OCI-LY7 (cell line): ENCODE results near the gene UNC79. TPM values are rescaled to one million over a fixed set of nuclear protein-coding genes. Genes with fewer than 3 reads are reported as not detected.
A peak's percentile ranks its signal among the peaks of the same experiment; 100 is the strongest.

Source experiments
- BruUV-seq: library from RNA; stranded (reverse); fragments of 400-500 nt; replicated peaks from 2 replicates; lab custom pipeline; 2021; lab: Mats Ljungman, UMichigan
- CTCF ChIA-PET: fragments of 300-600 bp; sonication (Branson Sonifier 250); formaldehyde crosslinking; loops from one replicate; lab custom pipeline; 2022; ENCODE audit warnings: antibody characterized with exemption; ENCODE audit not compliant: unreplicated experiment; lab: Charles Lee
- POLR2A ChIA-PET: fragments of 300-600 bp; sonication (Branson Sonifier 250); formaldehyde crosslinking; loops from one replicate; lab custom pipeline; 2022; ENCODE audit warnings: antibody characterized with exemption; lab: Charles Lee
- DNase-seq: peaks from one replicate; pipeline ENCODE4 v3.0.0-alpha.2; 2015; ENCODE audit warnings: low spot score
- H2AFZ ChIP-seq: fragments of 200-600 bp; sonication (generic), shearing (Covaris generic); 2 replicates; pipeline ENCODE4 v1.6.1; 2014; ENCODE audit warnings: mild to moderate bottlenecking, antibody characterized with exemption, low read length, moderate library complexity
- H3K27ac ChIP-seq: fragments of 200-600 bp; sonication (generic); 2 replicates; pipeline ENCODE4 v1.5.1; 2014; ENCODE audit warnings: mixed run types, low read depth, mild to moderate bottlenecking, moderate library complexity, low read length, inconsistent platforms; ENCODE audit not compliant: poor library complexity, severe bottlenecking
- H3K36me3 ChIP-seq: fragments of 200-600 bp; sonication (generic); 2 replicates; pipeline ENCODE4 v1.6.1; 2014; ENCODE audit warnings: mild to moderate bottlenecking, antibody characterized with exemption, low read length, moderate library complexity, mixed read lengths; ENCODE audit not compliant: insufficient read depth
- H3K4me1 ChIP-seq: fragments of 200-600 bp; sonication (generic); 2 replicates; pipeline ENCODE4 v1.5.1; 2014; ENCODE audit warnings: mild to moderate bottlenecking, low read length; ENCODE audit not compliant: insufficient read depth, poor library complexity, severe bottlenecking
- H3K4me2 ChIP-seq: fragments of 200-600 bp; sonication (generic); 2 replicates; pipeline ENCODE4 v1.6.1; 2014; ENCODE audit warnings: mild to moderate bottlenecking, low read length
- H3K4me3 ChIP-seq: fragments of 200-600 bp; sonication (generic); 2 replicates; pipeline ENCODE4 v1.5.1; 2014; ENCODE audit warnings: mild to moderate bottlenecking, low read depth, low read length; ENCODE audit not compliant: poor library complexity, severe bottlenecking
- H3K79me2 ChIP-seq: fragments of 200-600 bp; sonication (generic); 2 replicates; pipeline ENCODE4 v1.6.1; 2016; ENCODE audit warnings: low read depth, mild to moderate bottlenecking, low read length, moderate library complexity, mixed read lengths; ENCODE audit not compliant: insufficient read depth
- H3K9me2 ChIP-seq: fragments of 200-600 bp; sonication (generic); 2 replicates; pipeline ENCODE4 v1.6.1; 2016; ENCODE audit warnings: mild to moderate bottlenecking, low read length, mixed read lengths; ENCODE audit not compliant: insufficient read depth
- H3K9me3 ChIP-seq: fragments of 200-600 bp; sonication (generic); 2 replicates; pipeline ENCODE4 v1.6.1; 2014; ENCODE audit warnings: mild to moderate bottlenecking, mixed run types, low read length, mixed read lengths
- H4K20me1 ChIP-seq: fragments of 200-600 bp; sonication (generic); 2 replicates; pipeline ENCODE4 v1.6.1; 2014; ENCODE audit warnings: mild to moderate bottlenecking, antibody characterized with exemption, low read length, moderate library complexity, mixed read lengths; ENCODE audit not compliant: insufficient read depth
- EZH2phosphoT487 ChIP-seq: fragments of 200-600 bp; sonication (generic); IDR thresholded peaks from 2 replicates; pipeline ENCODE4 v1.6.1; 2018; ENCODE audit warnings: low read depth, borderline replicate concordance, mild to moderate bottlenecking, mixed run types, antibody characterized with exemption, low read length, moderate library complexity, mixed read lengths
- intact Hi-C: fragments of 100-400 bp; cut with micrococcal nuclease; formaldehyde crosslinking; loops from one replicate; pipeline ENCODE4 v1.10.0; 2022; ENCODE audit not compliant: unreplicated experiment
- total RNA-seq, 2 experiments: library from RNA; depleted of rRNA in 1 of 2; stranded (reverse); fragments of >200 nt in 1 of 2; shearing (Covaris generic) in 1 of 2; gene quantifications; 2 replicates each; pipeline ENCODE4 v1.2.3, GENCODE V29; 2014 to 2022
- TF ChIP-seq, protein P1 (sequence below): fragments of 200-600 bp; sonication (generic); conservative IDR thresholded peaks from 2 replicates; pipeline ENCODE4 v1.5.1; 2014; ENCODE audit warnings: mild to moderate bottlenecking, antibody characterized with exemption, low read length, moderate library complexity, mixed read lengths

UNC79 gene
- total RNA-seq, 2 experiments from 2014 or later = 0.17 to 0.19 TPM

DNA sequence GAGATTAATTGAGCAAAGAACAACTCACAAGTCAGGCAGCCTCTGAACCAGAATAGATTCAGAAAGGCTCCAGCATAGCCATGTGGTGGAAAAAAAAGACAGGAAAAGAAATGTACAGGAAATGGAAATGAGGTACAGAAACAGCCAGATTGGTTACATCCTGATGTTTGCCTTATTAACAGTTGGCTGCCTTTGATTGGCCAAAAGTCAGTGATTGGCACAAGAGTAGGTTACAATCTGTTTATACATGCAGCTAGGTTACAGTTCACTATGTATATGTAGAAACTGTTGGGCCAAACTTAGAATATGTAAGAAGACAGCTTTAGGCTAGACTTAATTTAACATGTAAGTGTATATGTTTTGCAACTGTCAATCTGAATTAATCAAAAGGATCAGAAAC, 118.9 kb downstream of the UNC79 start:
- H3K4me3 ChIP-seq = no peak overlapping the region
- ChIA-PET CTCF (no interaction called here), POLR2A (interaction anchor here (1.6 kb wide), 1 partner anchor 11 kb away, joined by 3 read pairs; no protein-coding TSS in a partner anchor)
- no peaks in the 10 kb centered on the region for H3K36me3 ChIP-seq
- H3K79me2 ChIP-seq = no peaks in the 10 kb centered on the region
- H3K9me3 ChIP-seq = no peaks in the 10 kb centered on the region
- H2AFZ ChIP-seq = no peak overlapping the region
- no peak overlapping the region for H3K4me2 ChIP-seq
- H3K27ac ChIP-seq = no peak overlapping the region
- intact Hi-C loops = no loop called here
- peak; percentile 15 for DNase-seq
- no peaks in the 10 kb centered on the region for H3K9me2 ChIP-seq
- BruUV-seq = no TSS peak
- TF ChIP-seq, protein P1, sequence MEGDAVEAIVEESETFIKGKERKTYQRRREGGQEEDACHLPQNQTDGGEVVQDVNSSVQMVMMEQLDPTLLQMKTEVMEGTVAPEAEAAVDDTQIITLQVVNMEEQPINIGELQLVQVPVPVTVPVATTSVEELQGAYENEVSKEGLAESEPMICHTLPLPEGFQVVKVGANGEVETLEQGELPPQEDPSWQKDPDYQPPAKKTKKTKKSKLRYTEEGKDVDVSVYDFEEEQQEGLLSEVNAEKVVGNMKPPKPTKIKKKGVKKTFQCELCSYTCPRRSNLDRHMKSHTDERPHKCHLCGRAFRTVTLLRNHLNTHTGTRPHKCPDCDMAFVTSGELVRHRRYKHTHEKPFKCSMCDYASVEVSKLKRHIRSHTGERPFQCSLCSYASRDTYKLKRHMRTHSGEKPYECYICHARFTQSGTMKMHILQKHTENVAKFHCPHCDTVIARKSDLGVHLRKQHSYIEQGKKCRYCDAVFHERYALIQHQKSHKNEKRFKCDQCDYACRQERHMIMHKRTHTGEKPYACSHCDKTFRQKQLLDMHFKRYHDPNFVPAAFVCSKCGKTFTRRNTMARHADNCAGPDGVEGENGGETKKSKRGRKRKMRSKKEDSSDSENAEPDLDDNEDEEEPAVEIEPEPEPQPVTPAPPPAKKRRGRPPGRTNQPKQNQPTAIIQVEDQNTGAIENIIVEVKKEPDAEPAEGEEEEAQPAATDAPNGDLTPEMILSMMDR = no peak
- TF ChIP-seq EZH2phosphoT487 = no peak
- H4K20me1 ChIP-seq = no peaks in the 10 kb centered on the region
- H3K4me1 ChIP-seq = peaks cover 3% of the 10 kb centered on the region

DNA sequence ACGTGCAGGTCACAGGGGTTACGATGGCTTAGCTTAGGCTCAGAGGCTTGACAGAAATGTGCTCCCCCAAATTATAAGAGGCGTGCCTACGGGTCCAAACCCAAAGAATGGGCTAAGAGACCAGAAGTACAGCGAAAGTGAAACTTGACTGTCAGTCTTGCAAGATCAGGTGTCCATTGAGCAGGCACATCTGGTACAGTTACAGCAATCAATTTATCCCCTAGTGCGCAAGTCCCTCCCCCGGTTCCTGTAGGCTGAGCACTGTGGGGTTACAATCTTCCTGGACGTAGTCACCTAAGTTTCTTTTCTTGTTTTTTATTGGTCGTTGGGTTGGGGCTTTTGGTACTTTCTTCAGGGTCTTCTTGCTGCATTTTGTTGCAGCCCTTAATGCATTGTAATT, 134.2 kb downstream of the UNC79 start:
- H3K36me3 ChIP-seq = no peaks in the 10 kb centered on the region
- no peak for DNase-seq
- H3K9me2 ChIP-seq = no peaks in the 10 kb centered on the region
- no peaks in the 10 kb centered on the region for H3K4me1 ChIP-seq
- H4K20me1 ChIP-seq = no peaks in the 10 kb centered on the region
- no peak overlapping the region for H3K4me2 ChIP-seq
- BruUV-seq = no TSS peak
- no peak overlapping the region for H2AFZ ChIP-seq
- H3K27ac ChIP-seq = no peak overlapping the region
- intact Hi-C loops = no loop called here
- no peak overlapping the region for H3K4me3 ChIP-seq
- ChIA-PET POLR2A (no interaction called here), CTCF (no interaction called here)
- no peaks in the 10 kb centered on the region for H3K9me3 ChIP-seq
- TF ChIP-seq, protein P1 = no peak
- no peak for TF ChIP-seq EZH2phosphoT487
- no peaks in the 10 kb centered on the region for H3K79me2 ChIP-seq

- TF ChIP-seq EZH2phosphoT487 = no peak
- TF ChIP-seq, protein P1 = no peak
- Histone ChIP-seq H3K4me3 (no peak overlapping the region), H3K9me3 (no peaks in the 10 kb centered on the region), H3K9me2 (no peaks in the 10 kb centered on the region), H3K4me1 (no peaks in the 10 kb centered on the region), H2AFZ (no peak overlapping the region), H3K4me2 (no peak overlapping the region), H3K36me3 (no peaks in the 10 kb centered on the region), H3K27ac (no peak overlapping the region), H4K20me1 (no peaks in the 10 kb centered on the region), H3K79me2 (no peaks in the 10 kb centered on the region)
- no TSS peak for BruUV-seq
- CTCF ChIA-PET = no interaction called here
- intact Hi-C loops = no loop called here
- POLR2A ChIA-PET = interaction anchor here (0.7 kb wide), 1 partner anchor 137 kb away, joined by 3 read pairs; no protein-coding TSS in a partner anchor
- no peak for DNase-seq
Measured at GRCh38 chr14:93566065-93566693, 135.4 kb downstream of the UNC79 start.
